Bronchial epithelial cell (primary cell): Measurements from ENCODE around the gene CNTNAP2. TPM values are rescaled to one million over a fixed set of nuclear protein-coding genes. Genes with fewer than 3 reads are reported as not detected.

Experiments
- DNase-seq: peaks from one replicate; pipeline ENCODE4 v3.0.0-alpha.2; 2010; ENCODE audit warnings: low read depth
- FAIRE-seq: peaks from 2 replicates; lab custom pipeline; 2011; peaks lifted over from hg19 to GRCh38; lab: Jason Lieb, UNC
- H3K27me3 ChIP-seq: 2 replicates; pipeline ENCODE4 v1.5.1; 2011; ENCODE audit warnings: low read length; ENCODE audit not compliant: control insufficient read depth, insufficient read depth
- H3K36me3 ChIP-seq: 2 replicates; pipeline ENCODE4 v1.5.1; 2011; ENCODE audit warnings: low read length; ENCODE audit not compliant: control insufficient read depth, insufficient read depth
- H3K4me3 ChIP-seq: 2 replicates; pipeline ENCODE4 v1.5.1; 2011; ENCODE audit warnings: mild to moderate bottlenecking, low read depth, low read length, control low read depth
- total RNA-seq: library from RNA; depleted of rRNA; stranded (reverse); fragments of >200 nt; gene quantifications from 2 replicates; pipeline ENCODE4 v1.2.1, GENCODE V29; 2014
- TF ChIP-seq, protein P1 (sequence below): IDR thresholded peaks from 2 replicates; pipeline ENCODE4 v1.5.1; 2011; ENCODE audit warnings: mild to moderate bottlenecking, moderate library complexity, low read length, control low read depth, inconsistent platforms; ENCODE audit not compliant: insufficient read depth, severe bottlenecking

Gene CNTNAP2
- total RNA-seq, 1 donor from 2014 or later = 0.26 TPM

DNA sequence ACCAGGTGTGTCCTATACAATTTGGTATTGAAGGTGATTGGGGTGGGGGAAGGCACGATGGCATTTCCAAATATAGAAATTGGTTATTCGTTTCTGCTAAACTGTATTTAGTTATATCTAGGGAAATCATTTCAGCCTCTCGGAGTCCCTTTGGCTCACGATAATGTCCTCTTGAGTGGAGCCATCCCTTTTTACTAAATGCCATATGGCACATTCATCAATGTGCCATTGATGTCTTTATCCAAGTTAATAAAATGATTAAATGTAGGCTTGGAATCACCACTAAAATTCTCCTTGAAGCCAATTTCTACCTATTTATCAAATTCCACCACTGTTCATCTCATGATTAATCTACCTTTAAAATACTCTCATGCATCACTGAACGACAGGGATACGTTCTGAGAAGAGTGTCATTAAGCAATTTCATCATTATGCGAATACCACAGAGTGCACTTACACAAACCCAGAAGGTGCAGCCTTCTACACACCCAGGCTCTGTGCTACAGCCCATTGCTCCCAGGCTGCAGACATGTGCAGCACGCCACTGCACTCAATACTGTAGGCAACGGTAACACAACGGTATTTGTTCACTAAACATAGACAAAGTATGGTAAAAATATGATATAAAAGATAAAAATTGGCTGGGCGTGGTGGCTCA, 2254.8 kb downstream of the CNTNAP2 start:
- no peak for FAIRE-seq

DNA sequence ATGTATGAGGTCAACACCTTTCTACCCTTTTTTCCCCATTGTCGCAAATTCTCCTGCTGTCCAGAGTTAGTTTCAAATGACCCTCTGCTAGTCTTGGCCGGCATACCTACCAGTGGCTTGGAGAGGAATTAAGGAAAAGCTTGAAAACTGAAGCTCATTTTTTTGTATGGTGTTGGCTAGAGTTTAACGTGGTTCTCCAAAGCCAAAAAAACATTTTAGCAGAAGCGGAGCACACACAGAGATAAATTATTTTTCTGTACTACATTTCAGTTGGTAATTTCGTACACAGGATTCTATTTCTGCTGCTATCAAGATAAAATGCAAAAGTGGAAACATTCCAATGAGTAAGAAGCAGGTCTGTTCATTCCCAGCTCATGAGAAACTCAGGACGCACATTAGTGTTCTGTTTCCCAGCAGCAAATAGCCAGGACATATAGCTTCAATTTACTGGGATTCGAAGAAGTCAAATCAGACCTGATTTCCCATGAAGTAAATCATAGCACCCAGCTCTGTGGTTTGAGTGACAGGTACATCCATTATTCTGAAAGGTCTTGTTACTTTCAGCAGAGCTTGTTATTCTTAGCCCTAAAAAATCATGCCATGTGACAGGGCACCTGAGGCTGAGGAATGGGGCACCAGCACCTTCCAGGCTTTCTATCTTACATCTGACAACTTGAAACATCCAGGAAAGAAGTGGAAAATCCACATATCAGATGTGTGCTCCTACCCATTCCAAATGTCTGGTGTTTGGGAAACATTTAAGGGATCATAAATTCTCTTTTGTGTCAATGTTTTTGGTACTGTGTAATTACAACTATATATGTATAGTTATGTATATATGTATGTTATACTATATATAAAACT, 2258.0 kb downstream of the CNTNAP2 start:
- H3K36me3 ChIP-seq = no peaks in the 10 kb centered on the region
- FAIRE-seq = no peak
- TF ChIP-seq, protein P1, sequence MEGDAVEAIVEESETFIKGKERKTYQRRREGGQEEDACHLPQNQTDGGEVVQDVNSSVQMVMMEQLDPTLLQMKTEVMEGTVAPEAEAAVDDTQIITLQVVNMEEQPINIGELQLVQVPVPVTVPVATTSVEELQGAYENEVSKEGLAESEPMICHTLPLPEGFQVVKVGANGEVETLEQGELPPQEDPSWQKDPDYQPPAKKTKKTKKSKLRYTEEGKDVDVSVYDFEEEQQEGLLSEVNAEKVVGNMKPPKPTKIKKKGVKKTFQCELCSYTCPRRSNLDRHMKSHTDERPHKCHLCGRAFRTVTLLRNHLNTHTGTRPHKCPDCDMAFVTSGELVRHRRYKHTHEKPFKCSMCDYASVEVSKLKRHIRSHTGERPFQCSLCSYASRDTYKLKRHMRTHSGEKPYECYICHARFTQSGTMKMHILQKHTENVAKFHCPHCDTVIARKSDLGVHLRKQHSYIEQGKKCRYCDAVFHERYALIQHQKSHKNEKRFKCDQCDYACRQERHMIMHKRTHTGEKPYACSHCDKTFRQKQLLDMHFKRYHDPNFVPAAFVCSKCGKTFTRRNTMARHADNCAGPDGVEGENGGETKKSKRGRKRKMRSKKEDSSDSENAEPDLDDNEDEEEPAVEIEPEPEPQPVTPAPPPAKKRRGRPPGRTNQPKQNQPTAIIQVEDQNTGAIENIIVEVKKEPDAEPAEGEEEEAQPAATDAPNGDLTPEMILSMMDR = no peak

More for the DNA sequence above, 2254.8 kb downstream of the CNTNAP2 start:
- Histone ChIP-seq H3K4me3 (no peak overlapping the region), H3K36me3 (no peaks in the 10 kb centered on the region), H3K27me3 (no peaks in the 10 kb centered on the region)
- no peak for DNase-seq
- TF ChIP-seq, protein P1 = no peak

DNA sequence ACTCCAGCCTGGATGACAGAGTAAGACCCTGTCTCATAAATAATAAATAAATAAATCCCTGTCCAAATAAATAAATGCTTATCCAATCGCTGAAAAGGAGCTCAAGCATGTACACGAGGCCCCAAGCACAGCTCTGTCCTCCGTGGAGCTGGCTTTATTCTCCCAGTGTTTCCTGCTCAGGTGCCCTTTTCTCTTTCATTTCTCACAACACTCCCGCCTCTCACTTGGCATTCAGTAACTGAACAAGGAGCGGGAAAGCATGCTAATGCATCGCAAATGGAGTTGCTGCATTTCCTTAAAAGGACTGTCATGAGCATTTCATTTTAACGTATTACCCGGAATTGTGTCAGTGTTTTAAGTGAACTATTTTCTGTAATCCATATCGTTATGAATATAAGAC, 2263.1 kb downstream of the CNTNAP2 start:
- no peak for FAIRE-seq
- TF ChIP-seq, protein P1 = no peak
- DNase-seq = no peak
- Histone ChIP-seq H3K4me3 (no peak overlapping the region), H3K36me3 (no peaks in the 10 kb centered on the region), H3K27me3 (no peaks in the 10 kb centered on the region)

More for the DNA sequence above, 2258.0 kb downstream of the CNTNAP2 start:
- no peak for DNase-seq
- H3K27me3 ChIP-seq = no peaks in the 10 kb centered on the region
- H3K4me3 ChIP-seq = no peak overlapping the region

- Histone ChIP-seq H3K36me3 (no peaks in the 10 kb centered on the region), H3K27me3 (no peaks in the 10 kb centered on the region), H3K4me3 (no peak overlapping the region)
- DNase-seq (no peak), FAIRE-seq (no peak)
- TF ChIP-seq, protein P1 = no peak
Measured at GRCh38 chr7:148380596-148381419, 2264.2 kb downstream of the CNTNAP2 start.

DNA sequence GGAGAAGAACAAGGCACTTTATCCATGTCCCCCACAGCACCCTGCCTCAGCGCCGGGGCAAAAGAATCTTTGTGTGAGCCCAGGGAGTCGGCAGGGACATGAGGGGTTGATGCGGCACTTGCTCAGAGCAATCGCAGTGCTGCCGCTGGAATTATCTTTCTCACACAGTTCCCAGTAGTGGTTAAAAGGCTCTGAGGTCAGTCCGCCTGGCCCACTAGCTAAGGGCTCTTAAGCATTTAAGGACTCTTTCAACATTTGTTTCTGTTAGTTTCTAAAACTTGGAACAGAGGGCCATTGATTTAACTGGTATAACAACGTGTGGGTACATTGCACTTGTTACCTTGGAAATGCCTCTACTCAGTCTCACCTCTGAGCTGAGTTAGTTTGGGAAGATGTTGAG, 2266.0 kb downstream of the CNTNAP2 start:
- TF ChIP-seq, protein P1 = no peak
- no peak for DNase-seq
- no peak for FAIRE-seq
- H3K4me3 ChIP-seq = no peak overlapping the region
- no peaks in the 10 kb centered on the region for H3K36me3 ChIP-seq
- no peaks in the 10 kb centered on the region for H3K27me3 ChIP-seq
